A673 (cell line): ENCODE results near the gene STYXL2.

ENCODE experiments used
- EZH2 ChIP-seq: fragments of 200-600 bp; sonication (generic); IDR thresholded peaks from 2 replicates; pipeline ENCODE4 v1.6.1; 2017; ENCODE audit warnings: borderline replicate concordance, low read depth, mild to moderate bottlenecking, mixed read lengths, antibody characterized with exemption, low read length; ENCODE audit not compliant: poor library complexity, severe bottlenecking
- TF ChIP-seq, protein P1 (sequence below): fragments of 300-800, 200-600 bp; sonication (generic); conservative IDR thresholded peaks from 2 replicates; pipeline ENCODE4 v1.5.1; 2017; ENCODE audit warnings: low read depth, mild to moderate bottlenecking, antibody characterized with exemption, low read length, moderate library complexity, mixed read lengths

DNA sequence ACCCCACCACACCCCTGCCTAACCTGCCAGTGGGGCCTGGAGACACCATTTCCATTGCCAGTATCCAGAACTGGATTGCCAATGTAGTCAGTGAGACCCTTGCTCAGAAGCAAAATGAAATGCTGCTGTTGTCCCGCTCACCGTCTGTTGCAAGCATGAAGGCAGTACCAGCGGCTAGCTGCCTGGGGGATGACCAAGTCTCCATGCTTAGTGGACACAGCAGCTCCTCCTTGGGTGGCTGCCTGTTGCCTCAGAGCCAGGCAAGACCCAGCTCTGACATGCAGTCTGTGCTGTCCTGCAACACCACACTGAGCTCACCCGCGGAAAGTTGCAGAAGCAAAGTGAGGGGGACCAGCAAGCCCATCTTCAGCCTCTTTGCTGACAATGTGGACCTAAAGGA lies 33.4 kb downstream of the STYXL2 start:
- TF ChIP-seq, protein P1, sequence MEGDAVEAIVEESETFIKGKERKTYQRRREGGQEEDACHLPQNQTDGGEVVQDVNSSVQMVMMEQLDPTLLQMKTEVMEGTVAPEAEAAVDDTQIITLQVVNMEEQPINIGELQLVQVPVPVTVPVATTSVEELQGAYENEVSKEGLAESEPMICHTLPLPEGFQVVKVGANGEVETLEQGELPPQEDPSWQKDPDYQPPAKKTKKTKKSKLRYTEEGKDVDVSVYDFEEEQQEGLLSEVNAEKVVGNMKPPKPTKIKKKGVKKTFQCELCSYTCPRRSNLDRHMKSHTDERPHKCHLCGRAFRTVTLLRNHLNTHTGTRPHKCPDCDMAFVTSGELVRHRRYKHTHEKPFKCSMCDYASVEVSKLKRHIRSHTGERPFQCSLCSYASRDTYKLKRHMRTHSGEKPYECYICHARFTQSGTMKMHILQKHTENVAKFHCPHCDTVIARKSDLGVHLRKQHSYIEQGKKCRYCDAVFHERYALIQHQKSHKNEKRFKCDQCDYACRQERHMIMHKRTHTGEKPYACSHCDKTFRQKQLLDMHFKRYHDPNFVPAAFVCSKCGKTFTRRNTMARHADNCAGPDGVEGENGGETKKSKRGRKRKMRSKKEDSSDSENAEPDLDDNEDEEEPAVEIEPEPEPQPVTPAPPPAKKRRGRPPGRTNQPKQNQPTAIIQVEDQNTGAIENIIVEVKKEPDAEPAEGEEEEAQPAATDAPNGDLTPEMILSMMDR: no peak
- TF ChIP-seq EZH2: no peak
